ENCODE data around the gene KCNIP3.

Gene KCNIP3

GRCh38 chr2:95297639-95298395 is 670 bp downstream of the KCNIP3 start:
- DNase-seq, result no peak

- no peak for DNase-seq
These were observed 1.5 kb downstream of the KCNIP3 start for GRCh38 chr2:95298486-95299111.

- no peak for DNase-seq
These were observed 2.8 kb downstream of the KCNIP3 start for GRCh38 chr2:95299961-95300360.

GRCh38 chr2:95300450-95300849 is 3.3 kb downstream of the KCNIP3 start:
- no peak for DNase-seq

GRCh38 chr2:95301186-95301585 is 4.0 kb downstream of the KCNIP3 start:
- DNase-seq, result no peak

- no peak for DNase-seq
These were observed 4.9 kb downstream of the KCNIP3 start for GRCh38 chr2:95301876-95302641.

GRCh38 chr2:95303191-95303919 is 6.2 kb downstream of the KCNIP3 start:
- peak in 1 of 2 donors; percentile 61 for DNase-seq

- DNase-seq, result no peak
These were observed 8.4 kb downstream of the KCNIP3 start for GRCh38 chr2:95305380-95306061.

GRCh38 chr2:95306336-95306895 is 9.3 kb downstream of the KCNIP3 start:
- no peak for DNase-seq

- no peak for DNase-seq
These were observed 9.9 kb downstream of the KCNIP3 start for GRCh38 chr2:95307036-95307435.

GRCh38 chr2:95307878-95308277 is 10.7 kb downstream of the KCNIP3 start:
- DNase-seq, result no peak

- no peak for DNase-seq
These were observed 11.4 kb downstream of the KCNIP3 start for GRCh38 chr2:95308426-95308990.

- no peak for DNase-seq
These were observed 12.5 kb downstream of the KCNIP3 start for GRCh38 chr2:95309599-95309998.

GRCh38 chr2:95310216-95310615 is 13.1 kb downstream of the KCNIP3 start:
- DNase-seq, result no peak

- no peak for DNase-seq
These were observed 13.5 kb downstream of the KCNIP3 start for GRCh38 chr2:95310651-95311050.

- no peak for DNase-seq
These were observed 14.8 kb downstream of the KCNIP3 start for GRCh38 chr2:95311815-95312542.

- DNase-seq, result peak; percentile 89 to 92
These were observed 15.5 kb downstream of the KCNIP3 start for GRCh38 chr2:95312543-95313201.

- DNase-seq, result no peak
These were observed 16.4 kb downstream of the KCNIP3 start for GRCh38 chr2:95313296-95314131.

- no peak for DNase-seq
These were observed 17.4 kb downstream of the KCNIP3 start for GRCh38 chr2:95314598-95314963.

Data from hippocampal formation (tissue), 2 donors.